Measurements from ENCODE around the gene TSPEAR. TPM values are rescaled to one million over a fixed set of nuclear protein-coding genes. Genes with fewer than 3 reads are reported as not detected.

The TSPEAR gene
- total RNA-seq, 1 experiment from 2014 or later: not detected

DNA sequence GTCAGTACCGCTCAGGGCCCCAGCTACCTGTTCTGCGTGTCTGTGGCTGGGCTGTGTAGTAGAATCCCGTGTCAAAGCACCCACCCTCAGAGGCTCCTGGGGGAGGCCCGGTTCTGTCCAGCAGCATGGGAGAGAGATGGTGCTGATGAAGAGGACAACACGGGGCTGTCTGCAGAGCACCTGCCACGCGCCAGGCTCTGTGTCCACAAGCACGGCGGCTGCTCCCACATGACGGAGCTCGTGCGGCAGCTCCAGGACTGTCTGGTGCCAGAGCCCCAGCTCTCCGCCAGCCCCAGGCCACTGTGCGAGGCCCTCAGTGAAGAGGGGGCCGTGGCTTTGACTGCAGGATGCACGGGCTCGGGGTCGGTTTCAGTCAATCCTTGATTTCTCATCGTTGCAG, 42.0 kb upstream of the TSPEAR start:
- CTCF ChIA-PET: interaction anchor here (0.9 kb wide), 1 partner anchor 11 kb away, joined by 3 read pairs; no protein-coding TSS in a partner anchor
- Mint-ChIP-seq H3K27ac (ENCODE audit: unreplicated experiment) (no peak overlapping the region), H3K9me3 (ENCODE audit: low read depth, unreplicated experiment) (no peaks in the 10 kb centered on the region), H3K4me1 (ENCODE audit: low read depth, unreplicated experiment) (no peaks in the 10 kb centered on the region), H3K36me3 (ENCODE audit: insufficient read depth, unreplicated experiment) (no peaks in the 10 kb centered on the region), H3K4me3 (ENCODE audit: low read depth, unreplicated experiment) (no peak overlapping the region), H3K27me3 (ENCODE audit: unreplicated experiment) (peaks cover 53% of the 10 kb centered on the region)
- no TSS peak for BruUV-seq (replicated peaks)
- DNase-seq: no peak
- TF ChIP-seq, protein P1, sequence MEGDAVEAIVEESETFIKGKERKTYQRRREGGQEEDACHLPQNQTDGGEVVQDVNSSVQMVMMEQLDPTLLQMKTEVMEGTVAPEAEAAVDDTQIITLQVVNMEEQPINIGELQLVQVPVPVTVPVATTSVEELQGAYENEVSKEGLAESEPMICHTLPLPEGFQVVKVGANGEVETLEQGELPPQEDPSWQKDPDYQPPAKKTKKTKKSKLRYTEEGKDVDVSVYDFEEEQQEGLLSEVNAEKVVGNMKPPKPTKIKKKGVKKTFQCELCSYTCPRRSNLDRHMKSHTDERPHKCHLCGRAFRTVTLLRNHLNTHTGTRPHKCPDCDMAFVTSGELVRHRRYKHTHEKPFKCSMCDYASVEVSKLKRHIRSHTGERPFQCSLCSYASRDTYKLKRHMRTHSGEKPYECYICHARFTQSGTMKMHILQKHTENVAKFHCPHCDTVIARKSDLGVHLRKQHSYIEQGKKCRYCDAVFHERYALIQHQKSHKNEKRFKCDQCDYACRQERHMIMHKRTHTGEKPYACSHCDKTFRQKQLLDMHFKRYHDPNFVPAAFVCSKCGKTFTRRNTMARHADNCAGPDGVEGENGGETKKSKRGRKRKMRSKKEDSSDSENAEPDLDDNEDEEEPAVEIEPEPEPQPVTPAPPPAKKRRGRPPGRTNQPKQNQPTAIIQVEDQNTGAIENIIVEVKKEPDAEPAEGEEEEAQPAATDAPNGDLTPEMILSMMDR (IDR thresholded peaks at IDR 0.05; ENCODE audit: unreplicated experiment): no peak
- intact Hi-C loops (cut with micrococcal nuclease; ENCODE audit: unreplicated experiment): no loop called here

DNA sequence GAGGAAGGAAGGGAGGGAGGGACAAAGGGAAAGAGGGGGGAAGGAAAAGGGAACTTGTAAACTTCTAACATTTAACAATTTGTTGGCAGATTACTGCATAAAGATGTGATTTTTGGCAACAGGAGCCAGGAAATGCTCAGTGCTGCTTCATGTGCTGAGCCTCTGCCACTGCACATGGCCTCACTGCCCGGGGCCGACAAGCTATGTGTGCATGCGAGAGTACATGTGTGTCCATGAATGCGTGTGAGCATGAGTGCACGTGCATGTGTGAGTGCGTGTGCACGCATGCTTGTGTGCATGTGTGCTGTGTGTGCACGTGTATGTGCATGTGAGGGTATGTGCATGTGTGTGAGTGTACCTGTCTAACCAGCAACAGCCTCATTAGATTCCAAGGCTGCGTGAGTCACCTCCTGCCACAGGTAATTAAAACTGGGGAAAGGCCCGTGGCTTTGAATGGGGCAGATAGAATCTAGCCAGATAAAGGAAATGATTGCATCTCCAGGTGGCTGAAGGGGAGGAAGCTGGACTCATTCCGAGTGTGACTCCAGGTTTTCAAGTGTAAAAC, 41.4 kb upstream of the TSPEAR start:
- Mint-ChIP-seq H3K4me1 (ENCODE audit: low read depth, unreplicated experiment) (no peaks in the 10 kb centered on the region), H3K4me3 (ENCODE audit: low read depth, unreplicated experiment) (no peak overlapping the region), H3K27ac (ENCODE audit: unreplicated experiment) (no peak overlapping the region), H3K27me3 (ENCODE audit: unreplicated experiment) (peaks cover 59% of the 10 kb centered on the region), H3K9me3 (ENCODE audit: low read depth, unreplicated experiment) (no peaks in the 10 kb centered on the region), H3K36me3 (ENCODE audit: insufficient read depth, unreplicated experiment) (no peaks in the 10 kb centered on the region)
- intact Hi-C loops (cut with micrococcal nuclease; ENCODE audit: unreplicated experiment): no loop called here
- BruUV-seq (replicated peaks): no TSS peak
- CTCF ChIA-PET: interaction anchor here (0.9 kb wide), 1 partner anchor 10 kb away, joined by 3 read pairs; no protein-coding TSS in a partner anchor
- TF ChIP-seq, protein P1 (IDR thresholded peaks at IDR 0.05; ENCODE audit: unreplicated experiment): no peak
- peak; percentile 63 for DNase-seq

DNA sequence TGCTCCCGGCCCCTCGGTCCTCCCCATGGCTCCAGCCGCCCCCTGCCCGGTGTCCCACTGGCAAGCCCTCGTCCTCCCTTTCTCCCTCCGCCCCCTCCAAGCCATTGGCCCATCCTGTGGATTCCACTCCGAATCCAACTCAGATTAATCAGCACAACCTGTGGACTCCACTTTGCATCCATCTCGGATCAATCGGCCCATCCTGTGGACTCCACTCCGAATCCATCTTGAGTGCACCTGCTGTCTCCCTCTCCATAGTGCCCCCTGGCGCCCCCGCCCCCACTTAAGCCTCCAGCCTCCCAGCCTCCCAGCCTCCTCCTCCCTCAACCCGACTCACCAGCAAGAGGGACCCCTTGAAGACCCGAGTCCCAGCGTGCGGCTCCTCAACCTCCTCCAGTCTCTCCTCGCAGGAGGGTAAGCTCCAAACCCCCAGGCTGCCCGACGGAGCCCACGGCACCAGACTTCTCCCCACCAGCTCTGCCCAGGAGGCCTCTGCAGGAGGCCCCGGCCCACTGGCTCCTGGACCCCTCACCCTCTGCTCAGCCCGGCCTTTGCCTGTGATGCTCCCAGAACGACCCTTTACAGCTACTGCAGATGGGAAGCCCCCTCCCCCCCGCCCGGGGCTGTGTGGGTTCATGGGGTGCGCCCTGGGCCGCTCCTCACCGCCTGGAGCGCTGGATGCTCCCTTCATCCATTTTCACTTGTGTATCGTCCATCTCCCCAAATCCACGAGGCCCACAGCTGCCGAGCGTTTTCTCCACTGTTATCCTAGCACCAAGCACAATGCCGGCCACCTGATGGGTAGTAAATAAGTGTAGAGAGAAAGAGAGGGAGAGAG, 40.6 kb upstream of the TSPEAR start:
- TF ChIP-seq, protein P1 (IDR thresholded peaks at IDR 0.05; ENCODE audit: unreplicated experiment): no peak
- no peaks in the 10 kb centered on the region for H3K4me1 Mint-ChIP-seq (ENCODE audit: low read depth, unreplicated experiment)

DNA sequence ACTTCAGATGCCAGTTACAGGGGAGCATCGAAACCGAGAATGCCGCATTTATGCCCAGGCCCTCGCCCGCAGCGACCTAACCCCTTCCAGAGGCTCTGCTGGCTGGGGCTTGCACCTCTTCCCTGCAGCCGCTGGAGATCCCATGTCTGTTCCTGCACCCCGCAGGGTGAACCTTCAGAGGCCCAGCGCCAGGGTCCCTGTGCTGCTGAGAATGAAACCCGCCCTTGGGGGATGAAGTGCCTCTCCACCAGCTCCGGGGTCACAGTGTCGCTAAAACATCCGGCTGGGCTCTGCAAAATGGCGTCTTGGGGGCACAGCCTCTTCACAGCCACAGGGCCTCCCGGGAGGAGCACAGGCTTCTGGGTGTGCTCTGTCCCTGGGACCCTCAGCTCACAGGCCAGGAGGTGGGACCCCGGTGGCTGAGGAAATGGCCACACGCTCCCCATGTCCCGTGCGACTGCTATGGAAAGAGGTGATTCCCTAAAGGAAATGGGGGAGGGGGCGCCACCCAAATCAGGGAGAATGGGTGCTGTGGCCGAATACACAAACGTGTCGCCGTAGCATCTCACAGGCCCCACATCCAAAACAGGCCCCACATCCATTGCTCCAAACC, 39.9 kb upstream of the TSPEAR start:
- no peaks in the 10 kb centered on the region for H3K9me3 Mint-ChIP-seq (ENCODE audit: low read depth, unreplicated experiment)
- no peak overlapping the region for H3K4me3 Mint-ChIP-seq (ENCODE audit: low read depth, unreplicated experiment)
- CTCF ChIA-PET: interaction anchor here (0.7 kb wide), 1 partner anchor 28 kb away, joined by 5 read pairs; no protein-coding TSS in a partner anchor
- H3K27ac Mint-ChIP-seq (ENCODE audit: unreplicated experiment): no peak overlapping the region
- TF ChIP-seq, protein P1 (IDR thresholded peaks at IDR 0.05; ENCODE audit: unreplicated experiment): no peak
- intact Hi-C loops (cut with micrococcal nuclease; ENCODE audit: unreplicated experiment): no loop called here
- peaks cover 56% of the 10 kb centered on the region for H3K27me3 Mint-ChIP-seq (ENCODE audit: unreplicated experiment)
- H3K36me3 Mint-ChIP-seq (ENCODE audit: insufficient read depth, unreplicated experiment): no peaks in the 10 kb centered on the region
- H3K4me1 Mint-ChIP-seq (ENCODE audit: low read depth, unreplicated experiment): no peaks in the 10 kb centered on the region
- no peak for DNase-seq
- BruUV-seq (replicated peaks): no TSS peak

More for the DNA sequence above, 40.6 kb upstream of the TSPEAR start:
- Mint-ChIP-seq H3K27me3 (ENCODE audit: unreplicated experiment) (peaks cover 61% of the 10 kb centered on the region), H3K27ac (ENCODE audit: unreplicated experiment) (no peak overlapping the region), H3K4me3 (ENCODE audit: low read depth, unreplicated experiment) (no peak overlapping the region), H3K36me3 (ENCODE audit: insufficient read depth, unreplicated experiment) (no peaks in the 10 kb centered on the region), H3K9me3 (ENCODE audit: low read depth, unreplicated experiment) (no peaks in the 10 kb centered on the region)
- CTCF ChIA-PET: no interaction called here
- DNase-seq: no peak
- intact Hi-C loops (cut with micrococcal nuclease; ENCODE audit: unreplicated experiment): no loop called here
- BruUV-seq (replicated peaks): no TSS peak

Data from Calu3 (cell line).